HG02588 (cell line): Measurements from ENCODE around the gene TGFBR1.
"Not testable (repeated sequence)": the region's sequence is repeated elsewhere in the genome, so short reads cannot be mapped to it uniquely, and the experiment has no call there.

Experiments used
- ATAC-seq: cut with Tn5 transposase; IDR thresholded peaks from one replicate; pipeline ENCODE4 v1.9.1; 2021; ENCODE audit warnings: mild to moderate bottlenecking, moderate library complexity; ENCODE audit not compliant: unreplicated experiment

The TGFBR1 gene

DNA sequence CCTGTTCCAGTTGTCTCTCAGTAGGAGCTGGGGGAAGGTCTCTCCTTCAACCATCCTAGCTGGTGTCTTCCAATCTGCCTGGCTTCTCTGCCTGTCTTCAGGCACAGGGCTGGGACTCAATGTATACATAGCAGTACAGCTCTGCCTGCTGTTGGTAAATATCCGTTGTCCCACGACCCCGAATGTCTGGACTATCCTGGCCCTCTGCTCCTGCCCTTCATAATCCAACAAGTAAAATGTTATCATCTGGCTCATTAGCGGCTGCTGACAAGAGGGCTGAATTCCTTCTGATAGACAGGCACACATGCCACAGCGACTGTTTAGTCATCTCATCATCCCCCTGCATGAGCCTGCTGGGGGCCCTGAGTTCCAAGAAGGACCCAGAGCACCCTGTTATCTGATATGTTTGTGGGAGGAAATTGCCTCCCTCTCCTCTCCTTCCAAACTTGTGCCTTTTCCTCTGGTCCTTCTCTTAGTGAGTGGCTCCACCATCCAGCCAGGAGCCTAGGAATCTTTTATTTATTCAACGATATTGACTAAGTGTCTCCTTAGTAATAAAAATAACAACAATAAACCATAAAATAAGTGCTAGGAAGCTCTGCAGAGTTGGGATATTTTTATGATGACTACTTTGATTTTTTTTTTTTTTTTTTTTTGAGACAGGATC, 29.5 kb upstream of the TGFBR1 start:
- no peak for ATAC-seq

DNA sequence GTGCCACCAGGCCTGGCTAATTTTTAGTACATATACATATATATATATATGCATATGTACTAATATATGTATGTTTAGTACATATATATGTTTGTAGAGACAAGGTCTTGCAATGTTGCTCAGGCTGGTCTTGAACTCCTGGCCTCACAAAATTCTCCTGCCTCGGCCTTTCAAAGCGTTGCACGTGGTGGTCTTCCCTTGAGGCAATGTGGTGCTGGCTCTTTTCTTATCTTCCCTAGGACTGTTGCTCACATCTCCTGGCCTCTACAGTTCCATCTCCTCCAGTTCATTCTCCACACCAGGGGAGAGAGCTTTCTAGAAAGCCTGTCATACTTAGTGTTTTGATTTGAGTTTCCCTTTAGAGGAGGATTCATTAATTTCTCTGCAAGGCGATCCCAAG, 28.9 kb upstream of the TGFBR1 start:
- ATAC-seq: no peak

DNA sequence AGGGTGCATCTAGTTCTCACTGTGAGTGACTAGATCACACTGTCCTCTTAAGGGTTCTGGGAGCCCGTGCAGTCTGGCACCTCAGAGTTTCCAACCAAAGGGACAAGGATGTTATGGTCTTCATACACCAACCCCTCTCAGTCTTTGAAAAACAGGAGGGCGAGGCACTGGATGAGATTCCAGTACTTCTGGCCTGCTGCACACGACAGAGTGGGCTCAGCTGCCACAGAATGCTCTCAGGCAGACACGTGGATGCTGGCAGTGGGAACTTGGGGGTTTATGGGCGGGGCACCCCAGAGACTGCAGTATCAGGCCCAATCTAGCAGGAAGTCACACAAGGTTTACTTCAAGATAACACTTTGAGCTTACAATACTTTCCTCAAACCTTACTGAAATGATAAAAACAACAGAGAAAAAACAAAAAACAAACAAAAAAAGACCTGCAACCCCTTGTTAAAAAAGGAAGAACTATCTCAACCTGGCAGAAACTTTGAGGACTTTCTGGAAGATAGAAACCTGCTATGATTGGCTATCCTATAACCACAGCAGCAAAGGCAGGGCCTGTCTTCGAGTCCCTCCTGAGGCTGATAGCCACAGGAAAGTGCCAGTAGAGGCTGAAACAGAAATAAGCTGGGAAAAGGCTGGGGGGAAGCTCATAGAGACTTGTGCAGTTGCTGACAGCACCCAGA, 28.3 kb upstream of the TGFBR1 start:
- no peak for ATAC-seq

DNA sequence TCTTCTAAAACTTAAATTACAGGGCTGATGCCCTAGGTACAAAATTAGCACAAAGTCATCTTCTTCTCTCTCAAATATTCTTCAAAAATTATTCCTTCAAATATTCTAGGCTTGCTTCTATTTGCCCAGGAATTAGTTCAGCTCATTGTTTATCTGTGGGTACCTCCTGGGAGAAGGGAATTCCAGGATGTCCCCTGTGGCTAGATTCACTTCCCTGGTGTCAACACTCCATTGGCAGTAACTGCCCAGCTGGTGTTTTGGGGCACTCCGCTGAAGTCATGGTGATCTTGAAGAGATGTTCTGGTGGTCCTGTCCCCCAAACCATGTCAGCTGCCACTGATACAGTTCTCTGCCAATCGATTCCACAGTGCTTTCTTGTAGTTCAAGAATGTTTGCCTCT, 26.2 kb upstream of the TGFBR1 start:
- no peak for ATAC-seq

DNA sequence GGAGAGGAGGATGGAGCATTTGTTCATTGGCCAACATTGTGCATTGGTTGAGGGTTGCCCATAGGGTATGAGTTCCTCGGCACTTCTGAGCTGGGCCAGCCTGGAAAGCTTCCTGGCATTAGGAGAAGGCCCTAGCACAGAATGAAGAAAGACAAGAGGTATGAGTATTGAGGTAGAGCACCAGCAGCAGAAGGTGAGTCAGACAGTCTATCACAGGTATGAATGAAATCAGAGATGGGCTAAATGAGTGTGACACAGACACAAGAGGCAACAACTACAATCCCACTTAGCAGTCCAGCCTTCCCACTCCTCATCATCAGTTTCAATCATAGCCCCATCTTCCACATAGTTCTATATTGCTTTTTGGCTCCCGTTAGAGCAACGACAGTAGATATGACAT, 25.4 kb upstream of the TGFBR1 start:
- no peak for ATAC-seq

DNA sequence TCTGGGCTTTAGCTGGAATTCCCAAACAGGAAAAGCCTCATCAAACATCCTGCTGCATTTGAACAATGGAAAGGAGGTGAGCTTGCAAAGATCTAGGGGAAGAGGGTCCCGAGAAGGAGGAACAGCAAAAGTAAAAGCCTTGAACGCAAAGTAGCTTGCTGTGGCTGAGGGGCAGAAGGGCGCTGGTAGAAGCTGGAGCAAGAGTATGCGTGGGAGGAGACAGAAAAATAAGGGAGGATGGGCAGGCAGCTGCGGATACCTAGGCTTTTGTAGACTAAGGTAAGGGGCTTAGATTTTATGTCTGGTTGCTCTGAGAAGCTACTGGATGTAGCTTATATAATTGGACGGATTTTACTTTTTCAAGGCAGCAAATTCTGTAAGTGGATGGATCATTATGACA, 21.9 kb upstream of the TGFBR1 start:
- ATAC-seq: no peak

DNA sequence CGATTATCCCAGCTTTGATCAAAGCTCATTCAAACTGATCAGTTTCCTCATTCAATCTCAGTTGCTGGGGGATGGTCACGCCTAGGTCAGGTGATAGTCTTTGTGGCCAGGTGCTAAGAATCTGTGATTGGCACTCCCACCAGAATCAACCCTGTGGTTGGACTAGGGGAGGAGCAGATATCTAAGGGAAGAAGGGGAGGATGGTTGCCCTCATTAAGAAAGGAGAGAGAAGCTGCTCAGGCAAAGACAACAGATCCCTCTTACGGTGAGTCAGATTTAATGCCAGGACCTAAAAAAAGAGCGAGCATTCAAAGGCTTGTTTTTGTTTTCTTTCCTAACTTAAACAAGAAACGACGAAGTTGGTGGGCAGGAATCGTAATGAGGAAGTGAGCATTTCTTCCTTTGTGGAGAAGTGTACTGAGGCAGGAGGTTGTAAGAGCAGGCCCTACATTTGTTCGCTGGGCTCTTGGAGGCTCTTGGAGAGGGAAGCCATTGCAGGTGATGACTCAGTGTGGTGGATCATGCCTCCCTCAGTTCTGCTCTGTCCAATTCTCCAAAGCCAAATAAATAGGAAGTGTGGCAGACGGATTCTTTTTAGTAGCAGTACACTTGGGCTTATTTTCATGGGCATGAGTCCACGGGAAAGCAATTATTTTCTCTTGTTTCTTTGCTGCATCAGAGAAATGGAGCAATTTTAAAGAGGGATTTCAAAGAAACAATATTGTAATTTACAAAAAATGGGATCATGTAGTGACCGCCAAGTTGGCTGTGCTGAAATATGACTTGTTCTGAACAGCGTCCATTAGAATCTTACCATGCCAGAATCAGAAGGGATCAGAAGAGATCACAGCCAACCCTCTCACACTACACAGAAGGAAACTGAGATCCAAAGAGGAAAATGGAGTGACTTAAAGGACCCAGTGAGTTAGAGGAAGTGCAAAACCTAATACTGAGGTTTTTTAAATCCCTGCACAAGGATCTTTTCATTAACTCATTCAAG, 18.7 kb upstream of the TGFBR1 start:
- ATAC-seq: no peak

DNA sequence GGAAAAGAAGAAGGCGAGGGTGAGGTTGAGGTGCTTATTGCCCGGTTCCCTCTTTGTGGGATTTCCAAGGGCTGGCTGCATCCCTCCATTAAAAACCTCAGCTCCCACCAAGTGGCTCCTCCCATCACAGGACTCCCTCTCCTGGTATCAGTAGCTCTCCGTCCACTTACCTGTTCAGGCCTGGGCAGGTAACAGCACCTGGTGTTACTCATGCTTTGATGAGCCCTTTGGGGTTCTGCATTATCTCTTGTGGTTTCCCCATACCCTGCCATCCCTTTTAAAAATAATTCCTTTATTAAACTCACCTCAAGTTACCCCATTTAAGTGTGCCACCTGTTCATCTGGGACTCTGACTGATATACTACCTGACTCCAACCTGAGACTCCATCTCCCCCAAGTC, 17.5 kb upstream of the TGFBR1 start:
- ATAC-seq: no peak

DNA sequence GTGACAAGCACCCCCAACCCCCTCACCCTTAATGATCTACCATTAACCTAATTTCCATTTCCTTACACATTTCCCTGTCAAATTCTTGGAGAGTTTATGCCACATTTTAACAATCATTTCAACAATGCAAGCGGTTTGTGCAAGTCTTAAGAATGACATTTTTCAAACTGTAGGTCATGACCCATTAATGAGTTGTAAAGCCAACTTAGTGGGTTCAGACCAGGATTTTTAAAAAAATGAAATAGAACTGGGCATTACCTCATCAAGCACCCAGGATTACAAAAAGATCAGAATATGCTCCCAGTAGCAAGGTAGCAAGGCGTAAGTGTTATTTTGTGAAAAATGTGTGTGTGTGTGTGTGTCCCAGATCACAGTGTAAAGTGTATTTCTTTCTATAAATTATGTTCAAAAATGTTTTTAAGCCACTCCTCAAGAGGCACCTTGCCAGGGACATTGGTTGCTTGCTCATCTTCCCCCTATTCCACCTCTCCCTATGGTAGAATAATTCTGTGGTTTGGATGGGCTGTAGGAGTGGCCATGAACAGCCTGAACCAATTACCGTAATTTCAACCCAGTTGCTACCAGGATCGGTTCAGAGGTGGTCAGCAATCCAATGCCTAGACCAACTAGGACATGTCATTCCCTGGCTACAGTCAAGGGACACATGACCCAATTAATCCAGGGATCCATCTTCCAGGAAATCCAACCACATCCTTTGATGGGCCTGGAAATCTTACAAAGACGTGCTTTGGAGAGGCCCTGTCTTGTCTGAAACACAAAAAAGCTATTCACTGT, 14.4 kb upstream of the TGFBR1 start:
- no peak for ATAC-seq

DNA sequence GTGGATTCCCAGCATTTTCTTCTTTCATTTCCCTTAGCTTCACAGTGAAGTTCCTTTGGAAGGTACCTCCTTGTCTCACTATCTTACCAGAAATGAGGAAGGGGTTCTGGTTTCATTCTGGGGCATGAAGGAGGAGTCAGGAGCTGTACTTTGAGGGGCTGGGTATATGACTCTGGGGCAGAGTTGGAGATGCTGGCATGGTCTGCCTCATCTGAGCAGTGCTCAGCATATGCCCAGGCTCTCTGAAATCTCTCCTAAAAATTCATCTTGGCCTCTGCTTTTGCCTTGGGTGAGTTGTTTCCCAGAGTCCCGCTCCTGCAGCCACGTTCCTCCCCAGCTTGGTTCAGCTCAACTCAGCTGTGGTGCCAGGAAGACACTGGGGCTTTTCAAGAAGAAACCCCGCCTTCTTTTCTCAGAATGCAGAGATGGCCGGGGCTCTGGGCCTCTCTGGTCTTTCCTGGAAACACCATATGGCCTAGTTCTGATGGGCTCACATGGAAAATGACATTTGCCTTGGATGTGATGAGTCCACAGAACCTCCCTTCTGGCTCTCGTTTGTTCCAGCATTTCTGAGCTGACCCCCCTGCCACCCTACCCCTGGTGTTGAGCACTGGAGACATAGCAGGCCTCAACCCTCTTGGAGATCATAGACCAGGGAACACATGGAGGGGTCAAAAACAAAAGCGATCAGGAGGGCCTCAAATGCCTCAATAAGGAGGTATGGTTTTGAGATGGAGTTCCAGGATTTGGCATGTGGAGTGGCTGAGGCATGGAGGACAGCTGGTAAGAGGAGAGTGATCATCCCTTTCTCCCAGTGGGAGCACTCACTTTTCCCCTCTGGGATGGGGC, 12.0 kb upstream of the TGFBR1 start:
- no peak for ATAC-seq

DNA sequence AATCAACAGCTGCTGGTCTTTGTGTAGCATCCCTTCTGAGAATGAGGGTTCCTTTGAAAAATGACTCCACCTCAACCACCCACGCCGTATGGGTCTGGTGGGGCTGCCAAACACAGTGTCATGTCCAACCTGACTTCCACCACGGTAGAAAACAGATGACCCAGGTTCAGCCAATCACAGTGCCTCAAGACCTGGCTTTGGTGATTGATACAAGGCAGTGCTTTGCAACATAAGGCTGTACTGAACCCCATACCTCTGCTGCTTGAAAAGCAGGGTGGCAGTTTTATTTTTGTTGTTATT, 11.5 kb upstream of the TGFBR1 start:
- no peak for ATAC-seq

DNA sequence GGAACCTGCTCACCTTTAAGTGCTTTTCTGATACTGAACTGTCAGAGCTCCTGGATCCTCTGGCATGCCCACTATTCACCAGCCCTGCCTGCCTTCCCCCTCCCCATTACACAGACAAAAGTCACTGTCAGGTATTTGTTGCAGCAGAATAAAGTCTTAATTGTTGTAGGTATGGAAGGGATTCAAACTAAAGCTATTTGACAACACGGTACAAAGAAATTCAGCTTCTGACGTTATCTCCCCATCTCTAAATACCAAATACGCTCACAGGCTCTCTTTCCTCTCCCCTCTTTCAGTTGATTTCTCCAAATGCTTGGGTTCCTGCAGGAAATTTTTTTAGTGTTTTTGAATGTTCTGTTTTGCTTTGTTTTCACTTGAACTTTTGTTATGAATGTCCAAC, 9.3 kb upstream of the TGFBR1 start:
- ATAC-seq: no peak

DNA sequence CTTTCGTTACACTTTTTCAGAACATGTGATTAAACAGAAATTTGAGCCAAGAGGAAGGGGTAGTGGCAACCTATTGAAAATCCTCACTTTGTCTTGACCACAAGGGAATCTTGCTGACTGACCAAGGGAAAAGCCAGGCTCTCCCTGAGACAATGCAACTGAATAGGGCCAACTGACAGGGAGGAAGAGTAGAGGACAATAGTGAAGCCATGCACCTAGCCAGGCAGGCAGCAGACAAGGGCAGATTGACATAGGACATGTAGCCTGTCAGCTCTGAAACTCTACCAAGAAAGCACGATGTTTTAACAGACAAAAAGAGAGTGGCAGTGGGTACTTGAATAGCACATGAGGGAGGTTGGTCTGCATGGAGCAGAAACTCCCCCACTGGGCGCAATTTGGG, 8.5 kb upstream of the TGFBR1 start:
- no peak for ATAC-seq

DNA sequence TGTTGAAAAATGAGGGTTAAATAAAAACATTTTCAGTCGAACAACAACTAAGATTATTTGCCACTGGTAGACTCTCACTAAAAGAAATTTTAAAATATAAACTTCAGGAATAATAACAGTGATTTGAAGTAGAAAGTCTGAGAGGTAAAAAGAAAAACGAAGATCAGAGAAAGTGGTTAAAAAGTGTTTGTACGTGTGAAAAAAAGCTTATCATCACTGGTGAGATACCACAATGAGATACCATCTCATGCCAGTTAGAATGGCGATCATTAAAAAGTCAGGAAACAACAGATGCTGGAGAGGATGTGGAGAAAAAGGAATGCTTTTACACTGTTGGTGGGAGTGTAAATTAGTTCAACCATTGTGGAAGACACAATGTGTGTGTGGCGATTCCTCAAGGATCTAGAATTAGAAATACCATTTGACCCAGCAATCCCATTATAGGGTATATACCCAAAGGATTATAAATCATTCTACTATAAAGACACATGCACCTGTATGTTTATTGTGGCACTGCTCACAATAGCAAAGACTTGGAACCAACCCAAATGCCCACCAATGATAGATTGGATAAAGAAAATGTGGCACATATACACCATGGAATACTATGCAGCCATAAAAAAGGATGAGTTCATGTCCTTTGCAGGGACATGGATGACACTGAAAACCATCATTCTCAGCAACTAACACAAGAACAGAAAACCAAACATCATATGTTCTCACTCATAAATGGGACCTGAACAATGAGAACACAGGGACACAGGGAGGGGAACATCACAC, 4.9 kb upstream of the TGFBR1 start:
- ATAC-seq: not testable (repeated sequence)

DNA sequence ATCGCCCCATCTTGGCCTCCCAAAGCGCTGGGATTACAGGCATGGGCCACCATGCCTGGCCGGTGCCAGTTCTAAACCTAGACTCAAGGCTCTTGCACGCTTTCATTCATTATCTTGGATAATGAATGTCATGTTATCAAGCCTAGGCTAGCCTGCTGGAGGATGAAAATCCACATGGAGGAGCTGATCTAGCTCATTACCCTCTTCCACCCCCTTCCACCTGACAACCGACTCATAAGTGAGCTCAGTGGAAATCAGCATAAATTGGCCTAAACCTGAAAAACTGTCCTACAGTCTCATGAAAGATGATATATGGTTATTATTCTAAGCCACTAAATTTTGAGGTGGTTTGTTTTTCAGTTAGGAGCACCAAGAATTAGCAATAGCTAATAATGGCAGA, 3.6 kb upstream of the TGFBR1 start:
- ATAC-seq: no peak

DNA sequence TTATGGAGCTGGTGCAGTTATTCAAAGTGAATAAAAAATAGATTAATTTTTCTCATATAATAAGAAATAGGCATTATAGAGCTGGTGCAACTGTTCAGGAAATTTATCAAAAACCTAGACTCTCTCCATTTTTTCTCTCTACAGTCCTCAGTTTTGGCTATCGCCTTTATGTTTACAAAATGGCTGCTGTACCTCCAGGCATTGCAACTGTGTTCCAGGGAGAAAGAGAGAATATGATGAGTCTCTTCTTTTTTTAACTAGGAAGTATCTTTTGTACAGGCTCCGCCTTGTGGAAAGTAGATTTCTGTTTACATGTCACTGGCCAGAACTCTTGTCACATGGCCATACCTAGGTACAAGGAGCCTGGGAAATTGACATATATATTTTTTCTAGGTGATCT, 3.1 kb upstream of the TGFBR1 start:
- no peak for ATAC-seq

DNA sequence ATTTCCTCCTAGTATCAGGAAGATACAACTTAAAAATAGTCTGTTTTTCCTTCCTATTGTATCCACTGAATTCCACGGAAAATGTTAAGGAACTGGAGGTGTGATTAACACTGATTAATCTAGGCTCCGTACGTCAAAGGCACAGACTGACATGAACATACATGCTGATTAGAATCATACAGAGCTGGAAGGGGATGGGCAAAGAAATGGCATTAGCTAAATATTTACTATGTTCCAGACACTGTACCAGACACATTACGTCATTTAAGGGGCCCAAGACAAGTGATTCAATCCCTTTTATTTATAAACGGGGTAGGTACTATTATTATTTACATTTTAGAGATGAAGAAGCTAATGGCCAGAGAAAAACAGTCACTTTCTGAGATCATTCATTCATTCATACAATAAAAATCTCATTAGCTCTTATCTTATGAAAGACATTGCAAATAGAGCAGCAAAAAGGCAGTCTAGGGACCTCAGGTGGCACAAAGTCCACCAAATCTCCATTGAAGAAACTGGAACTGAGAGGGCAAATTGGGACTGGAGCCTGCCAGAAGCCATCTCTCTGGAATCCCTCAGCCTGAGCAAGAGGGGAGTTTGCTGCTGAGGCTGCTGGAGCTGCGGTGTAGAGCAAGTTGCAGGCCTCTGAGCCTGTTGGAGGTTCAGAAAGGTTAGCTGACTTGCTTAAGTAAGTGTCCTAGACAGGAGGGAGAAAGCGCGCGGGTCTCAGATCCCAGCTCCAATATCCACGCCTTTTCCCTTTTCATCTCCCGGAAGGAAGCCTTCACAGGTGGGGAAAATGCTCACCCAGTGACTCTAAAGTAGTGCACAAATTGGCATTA, 1.6 kb upstream of the TGFBR1 start:
- ATAC-seq: no peak

DNA sequence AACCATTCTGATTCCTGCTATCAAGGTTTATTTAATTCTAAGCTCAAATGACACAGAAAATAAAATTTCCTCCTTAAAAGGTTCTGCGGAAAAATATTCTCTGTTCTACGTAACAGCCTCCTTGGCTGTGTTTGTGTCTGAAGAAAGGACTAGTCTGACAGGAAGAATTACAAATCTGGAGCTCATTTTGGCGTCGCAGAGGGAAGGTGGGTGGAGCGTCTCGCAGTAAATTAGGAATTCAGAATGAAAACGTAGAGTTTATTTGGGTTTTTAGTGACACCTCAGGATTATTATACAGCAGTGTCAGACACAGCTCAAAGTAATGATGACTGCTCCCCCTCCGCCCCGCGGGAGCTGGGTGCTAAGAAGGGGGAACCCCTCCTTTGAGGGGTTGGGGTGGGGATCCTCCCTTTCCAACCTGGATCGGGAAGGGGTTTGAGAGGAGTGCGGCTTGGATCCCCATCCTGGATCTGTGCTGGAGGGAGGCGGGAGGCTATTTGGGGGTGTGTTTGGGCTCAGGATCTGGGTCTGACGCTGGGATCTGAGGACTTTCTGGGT, 933 bp upstream of the TGFBR1 start:
- ATAC-seq: no peak
